ENCODE data around the gene TMC1. TPM values are rescaled to one million over a fixed set of nuclear protein-coding genes. Genes with fewer than 3 reads are reported as not detected.
"Not testable (repeated sequence)": the region's sequence is repeated elsewhere in the genome, so short reads cannot be mapped to it uniquely, and the experiment has no call there.

The TMC1 gene
- total RNA-seq, 1 donor from 2014 or later: not detected

- Mint-ChIP-seq H3K27me3 (ENCODE audit: insufficient read depth, low read depth) (peaks cover 2% of the 10 kb centered on the region), H3K4me1 (peaks cover 9% of the 10 kb centered on the region), H3K9me3 (peaks cover 20% of the 10 kb centered on the region), H3K27ac (no peak overlapping the region), H3K4me3 (no peak overlapping the region), H3K36me3 (peaks cover 2% of the 10 kb centered on the region)
- no peak overlapping the region for H3K27ac ChIP-seq
- H3K9ac ChIP-seq: no peak overlapping the region
- no peak overlapping the region for H3K4me3 ChIP-seq
- no peaks in the 10 kb centered on the region for H3F3A ChIP-seq (ENCODE audit: low read depth)
- no peak overlapping the region for H2AFZ ChIP-seq (replicated peaks)
- no peaks in the 10 kb centered on the region for H3K79me2 ChIP-seq (ENCODE audit: low read depth)
- no peak for TF ChIP-seq EZH2 (IDR thresholded peaks at IDR 0.05)
- no peak for TF ChIP-seq CTCF (IDR thresholded peaks at IDR 0.05)
- no peak for TF ChIP-seq EZH2phosphoT487 (IDR thresholded peaks at IDR 0.05)
- H3K27me3 ChIP-seq: no peaks in the 10 kb centered on the region
- H3K9me3 ChIP-seq (ENCODE audit: low read depth): no peaks in the 10 kb centered on the region
- H4K20me1 ChIP-seq (ENCODE audit: low read depth): no peaks in the 10 kb centered on the region
- H3K36me3 ChIP-seq: no peaks in the 10 kb centered on the region
- no peak for DNase-seq (ENCODE audit: low spot score)
- H3K4me1 ChIP-seq: peaks cover under 1% of the 10 kb centered on the region
- no peak overlapping the region for H3K4me2 ChIP-seq
Measured at GRCh38 chr9:72805238-72805637, 283.8 kb downstream of the TMC1 start.

- not testable (repeated sequence) for H3K27ac Mint-ChIP-seq; H3K9me3 ChIP-seq (ENCODE audit: low read depth); H3K27me3 Mint-ChIP-seq (ENCODE audit: insufficient read depth, low read depth); H3K9ac ChIP-seq; H3K36me3 ChIP-seq; H3F3A ChIP-seq (ENCODE audit: low read depth); H3K79me2 ChIP-seq (ENCODE audit: low read depth); H3K4me1 Mint-ChIP-seq; H3K4me2 ChIP-seq; H3K4me1 ChIP-seq; H2AFZ ChIP-seq (replicated peaks); H3K36me3 Mint-ChIP-seq; DNase-seq (ENCODE audit: low spot score); H4K20me1 ChIP-seq (ENCODE audit: low read depth); H3K4me3 ChIP-seq; H3K27ac ChIP-seq; H3K4me3 Mint-ChIP-seq; H3K27me3 ChIP-seq
- peaks cover 20% of the 10 kb centered on the region for H3K9me3 Mint-ChIP-seq
Measured at GRCh38 chr9:72806313-72806809, 285.0 kb downstream of the TMC1 start.

- no peaks in the 10 kb centered on the region for H3K79me2 ChIP-seq (ENCODE audit: low read depth)
- H3K4me2 ChIP-seq: no peak overlapping the region
- H2AFZ ChIP-seq (replicated peaks): no peak overlapping the region
- H3K27ac ChIP-seq: no peak overlapping the region
- no peak overlapping the region for H3K4me3 ChIP-seq
- H3K36me3 ChIP-seq: no peaks in the 10 kb centered on the region
- H3K27me3 ChIP-seq: no peaks in the 10 kb centered on the region
- TF ChIP-seq CTCF (IDR thresholded peaks at IDR 0.05): peak; percentile 40
- no peak for TF ChIP-seq EZH2phosphoT487 (IDR thresholded peaks at IDR 0.05)
- H3K27me3 Mint-ChIP-seq (ENCODE audit: insufficient read depth, low read depth): peaks cover 2% of the 10 kb centered on the region
- no peaks in the 10 kb centered on the region for H3F3A ChIP-seq (ENCODE audit: low read depth)
- H4K20me1 ChIP-seq (ENCODE audit: low read depth): no peaks in the 10 kb centered on the region
- no peaks in the 10 kb centered on the region for H3K9me3 ChIP-seq (ENCODE audit: low read depth)
- peaks cover 17% of the 10 kb centered on the region for H3K9me3 Mint-ChIP-seq
- no peaks in the 10 kb centered on the region for H3K4me1 ChIP-seq
- H3K27ac Mint-ChIP-seq: no peak overlapping the region
- H3K9ac ChIP-seq: no peak overlapping the region
- H3K4me1 Mint-ChIP-seq: peaks cover 7% of the 10 kb centered on the region
- H3K4me3 Mint-ChIP-seq: no peak overlapping the region
- DNase-seq (ENCODE audit: low spot score): no peak
- peaks cover 2% of the 10 kb centered on the region for H3K36me3 Mint-ChIP-seq
Measured at GRCh38 chr9:72807765-72808445, 286.5 kb downstream of the TMC1 start.

- Mint-ChIP-seq H3K27me3 (ENCODE audit: insufficient read depth, low read depth) (peaks cover 2% of the 10 kb centered on the region), H3K4me3 (no peak overlapping the region), H3K27ac (no peak overlapping the region), H3K9me3 (peaks cover 14% of the 10 kb centered on the region), H3K4me1 (peaks cover 8% of the 10 kb centered on the region), H3K36me3 (peaks cover 2% of the 10 kb centered on the region)
- Histone ChIP-seq H3K4me3 (no peak overlapping the region), H3K27me3 (no peaks in the 10 kb centered on the region), H3K4me1 (no peaks in the 10 kb centered on the region), H3F3A (ENCODE audit: low read depth) (no peaks in the 10 kb centered on the region), H3K36me3 (no peaks in the 10 kb centered on the region), H3K79me2 (ENCODE audit: low read depth) (no peaks in the 10 kb centered on the region), H3K9ac (no peak overlapping the region), H3K4me2 (no peak overlapping the region), H4K20me1 (ENCODE audit: low read depth) (no peaks in the 10 kb centered on the region), H3K9me3 (ENCODE audit: low read depth) (no peaks in the 10 kb centered on the region), H3K27ac (no peak overlapping the region), H2AFZ (replicated peaks) (no peak overlapping the region)
- TF ChIP-seq EZH2 (IDR thresholded peaks at IDR 0.05): no peak
- DNase-seq (ENCODE audit: low spot score): no peak
Measured at GRCh38 chr9:72808446-72808768, 287.0 kb downstream of the TMC1 start.

All from neural progenitor cell (in vitro differentiated cells).